HG02678 (cell line): ENCODE results near the gene ACTA2.

Experiments
- ATAC-seq: cut with Tn5 transposase; IDR thresholded peaks from one replicate; pipeline ENCODE4 v1.9.1; 2021; ENCODE audit warnings: mild to moderate bottlenecking, moderate library complexity; ENCODE audit not compliant: unreplicated experiment

Gene ACTA2

DNA sequence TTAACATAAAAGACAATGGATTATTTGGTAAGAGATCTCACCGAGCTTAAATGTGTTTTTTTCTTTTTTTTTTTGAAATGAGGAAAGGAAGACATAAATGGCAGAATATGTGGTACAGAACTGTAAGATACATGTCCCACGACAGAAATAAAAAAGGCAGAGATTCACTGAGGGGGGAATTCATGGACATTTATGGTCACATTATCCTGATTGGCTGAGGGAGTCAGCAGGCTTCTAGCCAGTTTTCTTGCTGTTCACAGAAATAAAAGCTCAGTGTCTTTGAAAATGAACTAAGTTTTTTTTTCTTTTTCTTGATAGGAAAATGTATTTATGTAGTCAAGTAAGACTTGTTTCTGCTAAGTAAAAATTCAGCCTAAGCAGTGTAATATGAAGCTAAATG, 29.8 kb upstream of the ACTA2 start:
- no peak for ATAC-seq

DNA sequence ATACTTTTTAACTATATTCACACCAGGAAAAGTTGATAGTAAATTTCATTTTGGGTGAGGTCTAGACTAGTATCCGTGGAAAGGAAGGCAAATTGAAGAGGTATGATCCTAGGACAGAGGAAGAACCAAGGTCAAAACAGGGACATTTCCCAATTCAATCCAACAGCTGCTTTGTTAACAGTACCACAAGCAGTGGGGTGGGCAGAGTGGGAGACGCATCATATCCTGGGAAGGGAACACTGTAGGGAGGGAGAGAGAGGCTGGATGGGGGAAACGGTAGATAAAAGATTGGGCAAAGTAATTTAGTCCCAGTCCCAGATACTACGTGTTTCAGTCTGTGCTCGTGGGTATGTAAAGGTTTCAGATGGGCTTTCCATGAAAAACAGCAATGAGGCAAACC, 28.9 kb upstream of the ACTA2 start:
- no peak for ATAC-seq

DNA sequence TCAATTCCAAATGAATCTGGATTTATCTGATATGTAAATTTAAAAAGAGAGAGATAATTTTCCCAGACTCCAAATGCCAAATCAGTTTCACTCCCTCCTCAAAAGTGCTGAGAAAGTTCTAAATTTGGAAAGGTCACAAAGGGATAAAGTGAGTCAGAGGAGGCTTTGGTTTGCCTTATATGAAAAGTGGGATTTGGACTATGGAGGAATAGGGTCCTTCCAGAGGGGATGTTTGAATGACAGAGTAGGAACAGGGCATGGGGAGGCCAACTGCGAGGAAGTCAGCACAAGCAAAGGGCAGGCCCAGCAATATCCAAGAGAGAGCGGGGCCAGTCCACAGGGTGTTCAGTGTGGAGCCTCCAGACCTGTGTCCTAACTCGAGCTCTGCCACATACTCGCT, 28.2 kb upstream of the ACTA2 start:
- no peak for ATAC-seq

DNA sequence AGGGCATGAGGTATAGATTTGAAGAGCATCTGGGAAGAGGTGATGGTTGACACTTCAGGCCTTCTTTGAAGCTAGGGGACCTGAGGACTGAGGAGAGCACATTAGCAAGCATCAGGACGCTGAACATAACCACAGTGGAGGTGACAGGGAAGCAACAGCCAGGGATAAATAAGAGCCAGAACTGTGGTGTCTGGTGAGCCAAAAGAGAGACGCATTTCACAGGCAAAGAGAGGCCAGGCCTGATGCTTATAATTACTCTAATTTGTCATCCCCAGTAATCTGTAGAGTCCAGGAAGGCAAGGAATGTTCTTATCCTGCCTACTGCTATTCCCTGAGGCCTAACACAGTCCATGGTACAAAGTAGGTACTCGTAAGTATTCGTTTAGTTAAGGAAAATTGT, 27.7 kb upstream of the ACTA2 start:
- ATAC-seq: no peak

DNA sequence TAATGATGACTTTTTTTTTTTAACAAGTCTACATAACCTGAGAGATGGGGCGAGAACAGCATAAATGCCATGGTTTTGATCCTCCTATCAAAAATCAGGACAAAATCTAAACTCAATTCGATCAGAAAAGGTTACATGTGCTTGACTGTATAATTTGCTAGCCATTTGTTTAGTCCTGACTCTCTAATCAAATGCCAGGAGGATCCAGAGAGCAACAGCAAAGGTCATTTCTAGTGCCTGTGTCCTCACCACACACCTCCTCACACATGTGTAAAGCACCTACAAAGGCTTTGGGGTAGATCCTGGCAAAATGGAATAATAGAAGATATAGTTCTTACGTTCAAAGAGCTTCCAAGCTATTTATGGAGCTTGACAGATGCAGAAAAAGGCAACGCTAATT, 27.0 kb upstream of the ACTA2 start:
- ATAC-seq: no peak

DNA sequence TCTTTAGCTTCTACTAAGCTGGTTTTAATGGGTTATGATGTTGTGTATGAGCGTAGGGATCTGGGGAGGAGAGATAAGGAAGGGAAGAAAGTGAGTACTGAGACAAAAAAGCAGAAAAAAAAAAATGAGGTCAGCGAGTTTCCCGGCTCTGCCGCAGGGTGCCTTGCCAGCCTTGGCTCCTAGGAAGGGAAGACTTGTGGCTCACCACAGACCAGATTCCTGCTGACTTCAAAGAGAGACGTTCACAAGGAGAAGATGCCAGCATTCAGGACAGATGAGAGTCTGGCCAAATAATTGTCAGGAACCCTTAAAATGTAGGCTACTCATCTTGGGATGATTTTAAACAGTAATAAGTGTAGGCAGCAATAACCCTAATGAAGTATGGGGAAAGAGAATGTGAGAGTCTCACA, 26.6 kb upstream of the ACTA2 start:
- no peak for ATAC-seq

DNA sequence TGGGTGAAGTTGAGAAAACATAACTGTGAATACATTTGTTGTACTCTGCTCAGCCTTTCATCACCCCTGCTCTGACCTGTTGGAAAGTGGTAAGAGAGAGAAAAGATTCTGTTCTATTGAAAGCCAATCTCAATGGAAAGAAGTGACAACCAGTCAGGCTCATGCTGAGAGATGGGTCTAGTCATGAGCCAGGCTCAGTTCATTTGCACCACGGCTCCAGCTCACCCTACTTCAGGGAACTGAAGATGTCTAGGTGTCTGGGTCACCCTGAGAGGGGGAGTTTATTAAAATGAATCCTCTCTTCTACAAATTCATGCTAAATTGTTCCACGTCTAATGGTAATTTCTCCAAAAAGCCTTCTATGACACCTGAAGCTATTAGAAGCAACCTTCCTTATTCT, 25.9 kb upstream of the ACTA2 start:
- ATAC-seq: no peak

DNA sequence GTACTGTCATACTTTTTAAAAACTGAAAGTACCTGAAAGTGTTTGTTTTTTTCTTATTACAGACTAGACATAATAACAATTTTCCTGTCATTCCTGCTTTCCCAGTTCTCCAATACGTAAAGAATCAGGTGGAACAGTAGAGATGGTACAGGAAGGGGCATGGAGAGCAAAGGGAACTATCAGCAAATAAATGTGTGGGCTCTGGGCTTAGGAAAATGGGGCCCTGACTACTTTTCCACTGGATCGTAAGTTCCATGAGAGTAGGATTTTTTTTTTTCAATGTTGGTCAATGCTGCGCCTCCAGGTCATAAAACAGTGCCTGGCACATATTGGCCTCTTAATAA, 22.8 kb upstream of the ACTA2 start:
- no peak for ATAC-seq

DNA sequence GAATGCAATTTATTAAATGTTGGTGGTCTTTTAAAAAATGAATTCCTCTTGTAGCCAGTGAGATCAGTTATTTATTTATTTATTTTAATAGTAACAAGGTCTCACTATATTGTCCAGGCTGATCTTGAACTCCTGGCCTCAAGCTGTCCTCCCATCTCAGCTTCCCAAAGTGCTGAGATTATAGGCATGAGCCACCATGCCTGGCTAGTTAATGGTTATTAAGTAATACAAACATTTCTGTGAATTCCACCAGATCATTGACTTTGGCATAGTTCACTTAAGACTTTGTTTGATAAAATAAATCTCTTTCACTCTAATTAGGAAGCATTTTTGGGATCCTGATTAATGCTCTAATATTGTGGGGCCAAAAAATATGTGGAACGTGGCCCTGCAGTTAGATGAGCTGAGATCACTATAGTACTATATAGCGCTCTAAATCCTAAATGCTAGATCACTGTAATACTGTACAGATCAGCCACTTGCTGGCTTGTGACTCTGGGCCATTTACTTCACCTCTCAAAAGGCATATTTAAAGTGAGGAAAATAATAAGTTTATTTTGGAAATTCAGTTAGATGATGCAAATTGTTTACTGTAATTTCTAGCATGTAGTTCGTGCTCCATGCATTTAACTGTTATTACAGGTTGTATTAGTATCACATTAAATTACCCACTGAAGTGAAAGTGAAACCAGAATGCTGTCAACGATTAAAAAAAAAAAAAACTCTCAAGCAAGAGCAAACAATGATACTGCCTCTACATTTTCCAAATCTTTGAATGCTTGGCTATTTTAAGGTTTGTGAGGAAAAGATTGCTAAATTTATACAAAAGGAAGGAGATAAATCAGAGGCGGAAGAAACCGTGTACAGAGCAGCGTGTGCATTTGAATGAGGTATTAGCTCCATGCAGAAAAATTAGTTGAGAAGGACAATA, 22.1 kb upstream of the ACTA2 start:
- no peak for ATAC-seq

DNA sequence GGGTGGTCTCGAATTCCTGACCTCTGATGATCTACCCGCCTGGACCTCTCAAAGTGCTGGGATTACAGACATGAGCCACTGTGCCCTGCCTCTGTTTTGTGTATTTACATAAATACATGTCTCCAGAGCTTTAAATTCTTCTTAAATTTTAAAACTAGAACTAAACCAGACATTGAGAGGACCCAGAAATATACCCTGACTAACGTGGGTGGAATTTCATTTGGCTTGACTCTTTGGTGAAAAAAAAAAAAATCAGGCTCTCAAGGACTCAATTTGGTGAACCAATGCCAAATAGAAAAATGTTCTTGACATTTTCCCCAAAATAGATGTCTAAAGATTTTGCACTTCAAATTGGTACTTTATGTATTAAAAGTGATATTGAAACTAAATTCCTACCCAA, 21.4 kb upstream of the ACTA2 start:
- no peak for ATAC-seq

DNA sequence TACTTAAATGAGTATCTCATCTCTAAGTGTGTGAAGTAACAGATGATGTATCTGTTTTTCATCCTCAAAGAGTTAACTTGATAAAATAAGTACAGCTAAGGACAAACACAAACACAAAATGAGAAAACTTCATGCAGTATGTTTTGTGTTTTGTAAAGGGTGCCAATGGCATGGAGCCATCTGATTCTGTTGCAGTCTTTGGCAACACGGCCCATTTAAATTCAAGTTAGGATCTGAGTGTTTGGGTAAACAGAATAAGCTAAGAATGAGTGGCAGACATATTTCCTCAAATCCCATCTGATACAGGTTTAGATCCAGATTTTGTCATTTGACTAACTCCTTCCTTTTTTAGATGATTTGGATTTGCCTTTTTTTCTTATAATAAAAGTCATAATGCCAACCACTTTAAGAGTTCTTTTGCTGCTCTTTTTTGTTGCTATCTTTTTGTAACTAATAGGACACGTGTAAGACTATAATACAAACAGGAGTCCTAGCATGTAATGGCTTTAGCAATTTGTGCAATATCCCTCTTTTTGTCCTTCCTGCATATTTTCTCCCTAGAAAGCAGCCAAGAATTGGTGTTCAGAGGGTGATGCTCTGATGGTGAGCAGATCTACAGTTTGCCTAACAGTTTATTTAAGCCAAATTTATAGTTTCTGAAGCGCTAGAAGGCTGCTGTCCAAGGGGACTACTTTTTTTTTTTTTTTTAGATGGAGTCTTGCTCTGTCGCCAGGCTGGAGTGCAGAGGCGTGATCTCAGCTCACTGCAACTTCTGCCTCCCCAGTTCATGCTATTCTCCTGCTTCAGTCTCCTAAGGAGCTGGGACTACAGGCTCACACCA, 18.9 kb upstream of the ACTA2 start:
- ATAC-seq: no peak

DNA sequence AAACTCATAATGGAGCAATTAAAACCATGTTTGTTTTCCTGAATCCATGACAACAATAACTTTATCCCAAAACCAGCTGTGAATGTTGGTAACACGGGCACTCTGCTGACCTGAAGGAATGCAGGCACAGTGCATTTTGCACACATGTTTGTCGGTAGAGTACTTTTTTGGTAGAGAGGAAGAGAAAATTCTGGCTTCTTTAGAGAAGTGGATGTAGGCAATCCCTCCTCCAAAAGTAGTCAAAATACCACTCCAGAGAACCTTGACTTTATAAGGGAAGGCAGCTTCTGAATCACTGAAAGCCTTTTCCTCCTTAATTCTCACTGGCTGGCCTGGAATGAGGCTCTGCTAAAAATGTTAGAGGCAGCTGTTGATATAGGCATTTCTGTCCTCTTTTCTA, 15.8 kb upstream of the ACTA2 start:
- ATAC-seq: no peak

DNA sequence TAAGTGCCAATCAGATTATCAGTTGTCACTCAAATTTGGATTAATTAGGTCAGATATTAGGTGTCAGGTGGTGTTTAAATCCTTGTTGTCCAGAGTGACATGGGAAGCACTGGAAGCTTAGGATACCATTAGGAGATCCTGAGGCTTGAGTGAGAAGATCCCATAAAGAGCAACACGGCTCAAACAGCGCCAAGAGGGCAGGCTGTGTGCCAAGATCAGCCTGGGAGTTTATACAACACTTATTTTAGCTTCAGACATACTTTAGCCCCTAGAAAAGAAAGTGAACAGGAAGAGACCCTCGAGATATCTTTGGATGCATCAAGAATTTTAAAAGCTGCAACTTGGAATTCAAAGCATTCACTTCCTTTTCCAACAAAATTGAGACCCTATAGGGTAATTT, 14.2 kb upstream of the ACTA2 start:
- ATAC-seq: no peak

DNA sequence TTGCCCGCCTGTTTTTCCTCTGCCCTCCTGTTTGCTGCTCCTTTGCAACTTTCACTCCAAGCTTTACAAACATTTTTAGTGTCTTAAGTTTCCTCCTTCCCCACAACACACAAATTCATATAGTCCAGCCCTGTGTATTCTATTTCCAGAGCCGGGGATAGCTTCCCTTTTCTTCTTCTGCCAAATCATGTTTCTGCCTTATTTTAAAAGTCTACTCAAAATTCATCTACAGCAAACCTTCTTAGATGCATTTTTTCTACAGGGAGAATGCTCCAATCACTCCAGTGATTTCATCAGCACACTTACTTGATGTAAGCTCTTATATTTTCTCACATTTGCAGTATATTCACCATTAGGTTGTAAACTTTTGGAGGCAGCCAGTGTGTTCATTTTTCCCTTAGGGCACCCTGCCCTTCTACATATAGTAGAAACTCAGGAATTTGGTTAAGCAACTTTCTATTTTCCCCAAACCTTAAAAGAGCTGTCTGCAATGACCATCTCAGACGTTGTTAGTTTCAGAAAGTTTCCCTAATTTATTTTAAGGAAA, 12.4 kb upstream of the ACTA2 start:
- ATAC-seq: no peak

DNA sequence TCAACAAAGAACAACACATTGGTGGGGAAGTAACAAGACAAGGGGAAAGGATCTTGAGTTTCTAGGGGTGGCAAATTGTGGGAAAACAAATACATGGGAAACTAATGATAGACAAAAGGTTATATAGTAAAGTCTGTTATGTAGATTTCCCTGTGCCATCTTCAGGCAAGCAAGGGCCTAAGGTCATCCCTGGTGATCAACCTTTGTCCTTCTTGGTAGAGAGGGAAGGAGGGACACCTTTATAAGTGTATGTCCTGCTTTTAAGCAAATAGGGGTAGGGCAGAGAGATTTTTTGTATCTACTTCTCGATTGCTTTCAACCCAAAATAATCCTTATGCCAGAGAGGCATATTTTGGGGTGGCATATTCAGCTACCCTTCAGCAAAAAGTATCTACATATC, 11.8 kb upstream of the ACTA2 start:
- ATAC-seq: no peak

DNA sequence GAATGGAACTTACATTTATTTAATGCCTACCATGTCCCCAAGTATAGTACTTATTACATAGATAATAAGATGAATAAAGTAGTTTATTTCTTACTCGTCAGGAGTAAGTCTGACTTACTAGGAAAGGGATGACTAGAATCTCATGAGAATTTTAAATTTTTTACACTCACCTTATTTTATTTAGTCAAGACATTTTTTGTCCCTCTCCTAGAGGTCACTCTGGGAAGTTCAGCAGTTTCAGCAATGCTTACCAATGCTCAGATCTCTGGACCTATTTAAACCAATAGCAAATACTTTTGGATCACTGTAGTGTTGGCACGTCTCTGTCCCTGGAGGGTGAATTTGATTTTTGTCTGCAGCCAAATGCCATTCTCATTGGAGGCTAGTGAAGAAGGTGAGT, 10.7 kb upstream of the ACTA2 start:
- ATAC-seq: no peak

DNA sequence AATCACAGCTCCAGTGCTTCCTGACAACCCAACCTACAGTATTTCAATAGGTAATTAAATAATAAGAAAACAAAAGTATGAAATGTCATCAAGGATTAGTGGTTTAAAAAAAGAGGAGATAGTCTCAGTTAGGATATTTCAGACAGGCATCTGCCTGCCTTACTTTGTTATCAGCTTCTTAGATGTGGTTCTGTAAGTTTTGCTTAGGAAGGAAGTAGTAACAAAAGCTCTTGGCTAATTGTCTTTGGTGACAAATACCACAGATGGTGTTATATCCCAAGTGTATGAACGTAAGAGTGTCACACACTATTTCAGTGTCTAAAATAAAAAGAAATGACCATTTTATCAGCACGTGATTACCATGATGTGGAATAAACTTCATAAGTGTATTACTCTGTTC, 9.8 kb upstream of the ACTA2 start:
- ATAC-seq: no peak

DNA sequence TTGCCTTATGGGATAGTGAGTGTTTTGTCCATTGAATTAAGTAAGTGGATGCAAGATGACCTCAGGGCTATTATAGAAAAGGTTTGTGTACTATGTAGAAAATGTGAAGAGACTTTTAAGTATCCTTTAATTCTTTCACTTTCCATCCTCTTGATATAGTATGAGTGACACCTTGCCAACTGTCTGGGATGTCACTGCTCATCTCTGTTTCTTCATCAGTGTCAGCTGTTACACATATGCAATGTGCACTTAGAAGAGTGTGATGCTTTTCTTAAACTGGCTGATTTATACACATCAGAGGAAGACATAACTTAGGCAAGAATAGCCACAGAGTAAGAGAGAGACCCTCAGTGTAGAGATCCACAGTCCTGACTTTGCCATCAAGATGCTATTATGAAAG, 8.7 kb upstream of the ACTA2 start:
- ATAC-seq: no peak

DNA sequence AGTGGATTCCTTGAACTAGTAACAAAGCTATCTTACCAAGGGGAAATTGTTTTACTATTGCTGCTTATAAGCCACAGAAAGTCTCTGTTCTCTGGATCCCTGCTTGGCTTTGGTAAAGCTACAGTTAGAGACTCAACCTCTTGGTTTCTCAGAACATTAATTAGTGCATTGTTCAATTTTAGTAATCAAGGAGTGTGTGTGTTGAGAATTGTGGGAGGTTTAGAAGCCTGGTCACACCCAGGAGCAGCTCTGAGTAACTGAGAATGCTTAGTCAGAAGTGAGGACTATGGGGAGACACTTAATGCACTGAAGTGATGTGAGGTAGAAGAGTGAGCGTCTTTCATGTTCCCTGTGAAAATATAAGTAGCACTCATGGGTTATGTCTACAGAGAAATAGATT, 8.2 kb upstream of the ACTA2 start:
- ATAC-seq: no peak

DNA sequence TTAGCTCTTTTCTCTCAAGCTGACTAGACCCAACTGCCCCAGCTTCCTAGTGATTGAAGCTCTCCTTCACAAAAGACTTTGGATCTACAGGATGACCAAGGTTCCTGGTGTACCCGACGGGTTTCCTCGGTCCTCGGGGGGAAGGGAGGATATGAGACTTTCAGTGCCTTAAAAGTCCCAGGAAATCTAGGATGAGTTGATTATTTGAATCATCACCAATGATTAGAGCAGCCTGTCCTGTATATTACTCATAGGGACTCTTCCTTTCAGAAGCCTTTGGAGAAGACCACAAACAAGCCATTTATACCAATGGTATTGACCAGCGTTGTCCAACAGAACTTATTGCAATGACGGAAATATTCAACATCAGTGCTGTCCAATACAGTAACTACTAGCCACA, 6.1 kb upstream of the ACTA2 start:
- ATAC-seq: no peak

DNA sequence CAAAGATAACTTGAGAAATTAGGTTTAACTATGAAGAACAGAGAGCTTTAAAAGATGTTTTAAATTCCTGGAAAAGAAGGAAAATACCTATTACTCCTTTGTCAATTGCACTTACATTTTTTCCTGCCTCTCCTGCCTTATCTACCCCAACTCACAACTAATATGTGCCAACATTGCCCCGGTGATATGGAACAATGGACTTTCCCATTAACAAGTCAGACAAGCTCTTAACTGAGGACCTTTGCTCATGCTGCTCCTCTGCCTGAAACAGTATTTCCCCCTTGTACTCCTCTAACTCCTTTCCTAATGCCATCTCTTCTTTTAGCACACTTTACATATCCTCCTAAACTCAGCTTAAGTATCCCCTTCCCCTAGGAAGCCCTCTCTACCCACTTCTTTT, 4.8 kb upstream of the ACTA2 start:
- no peak for ATAC-seq

DNA sequence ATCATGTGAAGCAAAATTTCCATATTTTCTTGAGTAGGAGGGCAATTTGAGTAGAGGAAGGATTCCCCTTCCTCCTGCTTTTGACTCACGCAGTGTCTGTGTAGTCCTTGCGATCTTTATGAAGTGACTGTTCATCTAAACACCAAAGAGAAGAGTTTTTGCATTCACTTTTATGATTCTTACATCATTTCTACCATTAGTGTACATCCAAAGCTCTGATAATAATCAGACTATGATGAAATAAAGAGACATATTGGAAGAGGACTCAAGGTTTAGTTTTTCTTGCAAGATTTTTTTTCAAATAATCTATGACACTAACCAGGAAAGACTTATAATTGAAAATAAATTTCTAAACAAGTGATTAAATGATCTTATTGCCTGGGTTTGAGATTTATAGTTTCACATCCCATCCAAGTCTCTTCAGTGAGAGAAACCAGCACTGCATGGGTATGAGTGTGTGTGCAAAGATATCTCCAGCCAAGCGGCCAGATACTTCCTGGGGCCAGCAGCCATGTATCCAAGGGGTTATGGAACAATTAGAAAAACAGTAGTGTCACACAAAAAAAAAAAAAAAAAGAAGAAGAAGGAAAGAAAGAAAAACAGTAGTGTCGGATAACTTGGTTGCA, 2.0 kb upstream of the ACTA2 start:
- no peak for ATAC-seq
